Measurements from ENCODE around the gene APOE. TPM values are rescaled to one million over a fixed set of nuclear protein-coding genes. Genes with fewer than 3 reads are reported as not detected.

Gene APOE
- total and polyA plus RNA-seq, 9 of the 15 experiments (the other 6 are each of a cell fraction or from before 2014, with no cell fraction given), result 0.14 to 180 (median 58.1) TPM; not detected in 1

GRCh38 chr19:44943801-44944249 is 38.2 kb downstream of the APOE start (continued):
- 0 out of 2 replicates have a peak, but pooled peaks have one; percentile 24 for TF ChIP-seq HDGF (IDR thresholded peaks at IDR 0.05)
- TF ChIP-seq BRCA1 (IDR thresholded peaks at IDR 0.05), result no peak
- no peak for TF ChIP-seq BRCA1 (CRISPR knock-in tag; IDR thresholded peaks at IDR 0.05)
- TF ChIP-seq NFIC (IDR thresholded peaks at IDR 0.05), result peak; percentile 85
- 0 out of 2 replicates have a peak, but pooled peaks have one; percentile 11 for TF ChIP-seq SMC3 (conservative IDR thresholded peaks at IDR 0.05; ENCODE audit: insufficient read depth, low read depth, low read length)
- TF ChIP-seq TAF1 (IDR thresholded peaks at IDR 0.05; ENCODE audit: control insufficient read depth, extremely low read depth, insufficient read depth, low read length, severe bottlenecking), result no peak
- no peak for TF ChIP-seq MCM5 (IDR thresholded peaks at IDR 0.05; ENCODE audit: low read depth)
- TF ChIP-seq DDX20 (tag; IDR thresholded peaks at IDR 0.05; ENCODE audit: low read depth), result no peak
- TF ChIP-seq ZNF431 (CRISPR knock-in tag; IDR thresholded peaks at IDR 0.05), result peak; percentile 52
- no peak for TF ChIP-seq RREB1 (CRISPR knock-in tag; IDR thresholded peaks at IDR 0.05)
- peak; percentile 72 for TF ChIP-seq CREM (IDR thresholded peaks at IDR 0.05; ENCODE audit: low read depth)
- peak; percentile 53 for TF ChIP-seq GABPA (tag; conservative IDR thresholded peaks at IDR 0.05; ENCODE audit: low read depth)
- TF ChIP-seq SMAD4 (CRISPR knock-in tag; conservative IDR thresholded peaks at IDR 0.05), result peak; percentile 96
- TF ChIP-seq DPF2 (IDR thresholded peaks at IDR 0.05), result peak; percentile 72
- TF ChIP-seq ZNF57 (CRISPR knock-in tag; IDR thresholded peaks at IDR 0.05), result no peak
- TF ChIP-seq HBP1 (CRISPR knock-in tag; IDR thresholded peaks at IDR 0.05), result peak; percentile 32; the same call in 1 of the 2 replicates
- TF ChIP-seq MITF (IDR thresholded peaks at IDR 0.05), result peak; percentile 84; the same call in 1 of the 2 replicates
- peak; percentile 61 for TF ChIP-seq TEAD4 (IDR thresholded peaks at IDR 0.05; ENCODE audit: low read length)
- TF ChIP-seq TEAD4 (CRISPR knock-in tag; IDR thresholded peaks at IDR 0.05; ENCODE audit: borderline replicate concordance), result peak; percentile 8; the same call in 1 of the 2 replicates
- no peak for TF ChIP-seq NFATC3 (IDR thresholded peaks at IDR 0.05)
- no peak for TF ChIP-seq NR2C2 (CRISPR knock-in tag; IDR thresholded peaks at IDR 0.05)
- TF ChIP-seq NR2C2 (tag; IDR thresholded peaks at IDR 0.05), result peak; percentile 68
- TF ChIP-seq ELF4 (CRISPR knock-in tag; IDR thresholded peaks at IDR 0.05), result peak; percentile 25; the same call in 1 of the 2 replicates
